GM19025 (cell line): Measurements from ENCODE around the gene EPB41L1.

Experiments used
- ATAC-seq: cut with Tn5 transposase; IDR thresholded peaks from one replicate; pipeline ENCODE4 v1.9.1; 2021; ENCODE audit warnings: mild to moderate bottlenecking, low read depth, moderate library complexity; ENCODE audit not compliant: unreplicated experiment

Gene EPB41L1

DNA sequence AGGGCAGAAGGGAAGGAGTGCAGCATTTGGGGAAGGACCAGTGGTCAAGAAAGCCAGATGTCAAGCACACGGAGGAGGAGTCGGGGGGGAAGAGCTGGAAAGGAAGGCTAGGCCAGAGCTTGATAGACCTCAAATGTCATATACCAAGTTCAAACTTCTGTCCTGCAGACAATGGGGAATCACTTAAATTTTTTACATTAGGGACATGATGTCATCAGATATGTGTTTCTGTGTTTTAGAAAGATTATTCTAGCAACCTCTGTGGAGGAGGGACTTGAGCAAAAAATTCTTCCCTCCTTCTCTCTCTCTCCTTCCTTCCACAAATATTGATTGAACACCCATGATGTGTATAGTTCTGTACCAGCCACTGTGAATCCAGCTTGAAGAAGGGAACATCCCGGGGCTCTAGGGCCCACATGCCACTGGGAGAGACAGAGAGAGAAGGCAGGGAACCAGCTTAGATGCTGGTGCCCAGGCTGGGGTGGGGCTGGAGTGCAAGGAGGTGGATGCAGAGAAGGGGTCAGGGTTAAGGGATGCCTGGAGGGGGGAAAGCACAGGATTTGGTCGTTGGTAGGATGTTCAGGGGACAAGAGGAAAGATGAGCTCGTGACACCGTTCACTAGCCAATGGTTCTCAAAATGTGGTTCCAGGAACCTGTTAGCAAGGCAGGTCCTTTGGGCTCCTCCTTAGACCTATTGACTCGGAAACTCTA lies 61.9 kb downstream of the EPB41L1 start:
- no peak for ATAC-seq

GRCh38 chr20:36217226-36217625 lies 62.7 kb downstream of the EPB41L1 start:
- ATAC-seq, result no peak

- no peak for ATAC-seq
Measured at GRCh38 chr20:36218380-36219064, 64.0 kb downstream of the EPB41L1 start.

- no peak for ATAC-seq
Measured at GRCh38 chr20:36219671-36220220, 65.2 kb downstream of the EPB41L1 start.

DNA sequence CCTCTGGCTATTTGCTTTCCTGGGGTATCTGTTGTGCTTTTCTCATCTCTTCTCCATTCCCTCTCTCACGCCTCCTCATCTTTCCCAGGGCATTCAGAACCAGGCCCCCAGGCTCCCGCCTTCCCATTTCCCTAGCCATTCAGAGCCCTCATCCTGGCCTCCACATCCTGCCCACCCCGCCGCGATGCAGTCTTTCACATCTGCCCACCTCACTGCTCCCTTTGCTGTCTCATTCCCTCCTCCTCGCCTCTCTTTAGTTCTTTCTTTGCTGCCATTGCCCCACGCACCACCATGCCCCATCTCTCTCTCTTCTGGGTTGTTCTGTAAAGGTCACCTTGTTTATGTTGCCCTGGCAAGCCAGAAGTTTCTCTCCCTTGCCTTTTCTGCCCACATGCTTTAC lies 71.1 kb downstream of the EPB41L1 start:
- ATAC-seq, result no peak

DNA sequence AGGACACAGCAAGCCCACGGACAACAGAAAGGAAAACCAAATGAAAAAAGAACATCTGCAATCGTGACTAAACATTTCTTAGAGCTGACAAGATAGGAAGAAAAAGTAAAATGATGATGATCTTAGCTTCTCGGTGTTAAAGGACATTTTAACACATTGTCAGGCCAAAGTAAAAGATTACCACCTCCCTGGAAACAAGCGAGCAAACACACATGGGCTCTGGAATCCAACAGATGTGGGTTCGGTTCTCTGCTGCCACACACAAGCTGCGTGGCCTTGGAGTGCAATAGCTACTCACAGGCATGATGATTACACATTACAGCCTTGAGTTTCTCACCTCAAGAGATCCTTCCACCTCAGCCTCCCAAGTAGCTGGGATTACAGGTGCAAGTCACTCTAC lies 74.2 kb downstream of the EPB41L1 start:
- no peak for ATAC-seq

DNA sequence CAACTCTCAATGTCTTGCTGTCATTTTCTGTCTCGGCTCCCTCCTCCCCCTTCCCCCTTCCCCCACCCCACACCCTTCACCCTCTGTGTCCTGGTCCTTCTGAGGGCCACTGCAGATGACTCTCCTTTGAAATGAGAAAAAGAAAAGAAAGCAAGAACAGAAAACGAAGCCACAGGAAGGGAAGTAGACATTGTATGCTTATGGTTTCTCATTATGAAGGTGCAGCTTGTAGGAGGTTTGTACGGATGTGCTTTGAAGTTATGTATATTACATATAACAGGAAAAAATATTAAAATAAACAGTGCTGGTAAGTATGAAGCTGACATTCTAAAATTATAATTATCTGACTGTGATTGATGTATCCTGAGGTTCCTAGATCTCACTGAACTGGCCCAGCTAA lies 75.5 kb downstream of the EPB41L1 start:
- ATAC-seq, result no peak

- no peak for ATAC-seq
Measured at GRCh38 chr20:36231331-36231730, 76.8 kb downstream of the EPB41L1 start.

DNA sequence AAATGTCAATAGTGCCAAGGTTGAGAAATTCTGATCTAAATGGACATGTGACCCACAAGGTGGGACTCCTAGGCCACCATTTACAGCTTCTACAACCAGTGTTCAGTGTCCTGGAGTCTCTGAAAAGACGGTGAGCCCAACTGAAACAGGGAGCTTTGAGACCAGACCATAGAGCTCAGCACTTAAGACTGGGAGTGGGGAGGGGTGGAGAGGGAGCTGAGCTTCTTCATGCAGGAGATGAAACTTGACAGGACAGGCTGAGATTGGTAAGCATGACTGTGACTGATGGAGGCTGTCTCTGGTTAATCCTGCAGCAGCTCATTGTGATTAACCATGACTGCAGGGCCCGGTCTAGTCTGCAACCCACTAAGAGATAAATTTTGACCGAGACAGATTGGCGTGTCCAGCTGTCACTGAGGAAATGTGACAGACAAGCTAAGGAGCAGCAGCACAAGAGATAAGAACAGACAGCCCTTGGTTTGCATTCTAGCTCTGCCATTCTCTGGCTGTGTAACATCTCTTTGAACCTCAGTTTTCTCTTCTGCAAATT lies 80.3 kb downstream of the EPB41L1 start:
- no peak for ATAC-seq

GRCh38 chr20:36235892-36236785 lies 81.6 kb downstream of the EPB41L1 start, which contains the start of gene AAR2:
Gene AAR2 (plus strand): TSS chr20:36236478. CDS start chr20:36239869, 3,391 bp downstream.
- peak; percentile 69 for ATAC-seq

GRCh38 chr20:36236786-36237121 lies 82.2 kb downstream of the EPB41L1 start:
- no peak for ATAC-seq

DNA sequence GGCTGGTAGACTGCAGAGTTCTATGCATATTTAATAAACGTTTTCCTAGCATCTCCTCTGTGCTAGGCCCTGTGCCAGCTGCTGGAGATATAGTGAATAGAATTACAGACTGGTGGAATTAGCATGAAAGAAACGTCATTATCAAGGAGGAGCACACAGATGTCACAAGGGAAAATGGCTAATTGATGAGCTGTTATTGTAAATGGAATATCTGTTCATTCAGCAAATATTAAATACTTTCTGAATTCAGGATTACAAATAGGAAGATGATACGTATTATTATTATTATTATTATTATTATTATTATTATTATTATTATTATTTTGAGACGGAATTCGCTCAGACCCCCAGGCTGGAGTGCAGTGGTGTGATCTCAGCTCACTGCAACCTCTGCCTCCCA lies 82.9 kb downstream of the EPB41L1 start:
- no peak for ATAC-seq

DNA sequence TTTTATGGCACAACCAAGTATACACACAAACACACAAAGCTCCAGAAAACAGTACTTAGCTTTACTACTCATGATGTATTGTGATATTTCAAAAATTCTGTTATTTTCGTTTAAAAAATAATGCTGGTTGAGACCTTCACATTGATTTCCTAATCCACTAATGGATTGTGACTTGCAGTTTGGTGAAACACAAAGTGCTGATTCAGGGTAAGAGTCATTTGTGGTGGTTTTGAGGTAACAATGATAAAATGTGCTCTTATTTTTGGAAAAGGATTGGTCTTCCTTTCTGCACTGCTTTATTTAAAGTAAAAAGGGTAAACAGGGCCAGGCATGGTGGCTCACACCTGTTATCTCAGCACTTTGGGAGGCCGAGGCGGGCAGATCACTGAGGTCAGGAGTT lies 83.6 kb downstream of the EPB41L1 start:
- no peak for ATAC-seq

- ATAC-seq, result no peak
Measured at GRCh38 chr20:36238760-36239159, 84.2 kb downstream of the EPB41L1 start.

GRCh38 chr20:36240076-36240475 lies 85.5 kb downstream of the EPB41L1 start:
- ATAC-seq, result no peak

DNA sequence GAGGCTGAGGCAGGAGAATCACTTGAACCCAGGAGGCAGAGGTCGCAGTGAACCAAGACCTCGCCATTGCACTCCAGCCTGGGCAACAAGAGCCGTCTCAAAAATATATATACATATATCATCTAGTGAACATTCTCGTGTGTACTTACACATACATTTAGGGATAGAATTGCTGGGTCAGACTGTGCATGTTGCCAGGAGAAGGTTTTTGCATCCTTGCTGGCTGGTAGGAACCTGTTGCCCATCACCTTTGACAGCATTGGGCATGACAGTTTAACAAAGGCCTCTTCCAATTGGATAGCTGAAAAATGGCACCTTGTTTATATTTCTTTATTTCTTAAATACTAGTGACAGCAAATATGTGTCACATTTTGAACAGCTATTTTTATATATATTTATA lies 87.1 kb downstream of the EPB41L1 start:
- no peak for ATAC-seq

- ATAC-seq, result no peak
Measured at GRCh38 chr20:36243726-36244125, 89.2 kb downstream of the EPB41L1 start.

GRCh38 chr20:36246401-36246800 lies 91.9 kb downstream of the EPB41L1 start:
- no peak for ATAC-seq

DNA sequence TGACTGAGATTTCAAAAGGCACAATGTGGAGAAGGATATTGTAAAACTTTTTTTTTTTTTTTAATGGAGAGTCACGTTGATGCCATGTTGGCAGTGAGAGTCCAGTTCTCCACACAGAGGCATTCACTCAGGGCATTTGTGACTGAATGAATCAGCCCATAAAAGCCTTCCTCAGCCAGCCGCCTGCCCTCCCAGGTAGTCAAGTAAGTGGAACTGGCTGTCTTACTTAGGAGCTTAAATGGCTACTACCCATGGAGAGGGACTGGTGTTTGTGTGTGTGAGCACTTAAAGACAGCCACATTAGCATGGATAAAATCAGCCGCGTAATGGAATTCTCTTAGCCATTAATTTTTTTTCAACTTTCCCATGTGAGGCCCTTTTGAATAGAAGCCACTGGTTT lies 94.3 kb downstream of the EPB41L1 start:
- ATAC-seq, result no peak

DNA sequence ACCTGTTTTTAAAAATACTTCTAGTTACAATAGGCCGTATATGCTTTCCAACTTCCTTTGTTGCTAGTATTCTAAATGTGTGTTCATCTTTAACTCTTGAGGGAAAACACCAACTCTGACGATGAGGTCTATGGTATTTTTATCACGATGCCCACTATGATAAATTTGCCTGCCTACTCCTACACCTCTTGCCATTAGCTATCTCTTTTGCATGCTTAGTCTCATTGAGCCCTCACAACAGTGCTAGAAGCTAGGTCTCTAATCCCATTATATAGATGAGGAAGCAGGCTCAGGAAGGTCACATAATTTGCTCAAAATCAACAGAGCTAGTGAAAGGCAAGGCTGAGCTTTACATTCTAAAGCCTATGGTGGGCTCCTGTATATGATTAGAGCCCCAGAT lies 94.9 kb downstream of the EPB41L1 start:
- ATAC-seq, result no peak

DNA sequence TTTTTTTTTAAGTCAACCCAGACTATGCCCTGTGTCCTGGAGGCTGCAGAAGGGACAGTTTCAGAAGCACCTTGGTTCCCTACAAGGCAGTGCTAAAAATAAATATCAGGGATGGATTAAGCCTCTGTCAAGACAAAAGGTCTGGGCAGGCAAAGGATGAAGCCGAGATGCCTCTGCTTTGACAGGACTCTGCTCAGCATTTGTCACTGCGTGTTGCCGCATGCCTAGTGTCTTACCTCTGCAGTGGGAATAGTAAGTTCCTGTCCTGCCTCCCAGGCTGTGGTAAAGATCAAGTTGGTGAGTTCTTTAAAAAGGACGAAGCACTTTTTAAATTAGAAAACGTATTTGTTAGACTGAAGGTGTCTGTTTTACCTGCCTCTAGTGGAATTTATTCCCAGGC lies 96.9 kb downstream of the EPB41L1 start:
- ATAC-seq, result no peak
